Lower leg skin (tissue), 4 donors: Measurements from ENCODE around the gene KIF26B. TPM values are rescaled to one million over a fixed set of nuclear protein-coding genes. Genes with fewer than 3 reads are reported as not detected.

ENCODE experiments used
- DNase-seq, 2 donors: peaks; one replicate each; pipeline ENCODE4 v3.0.0-alpha.2; 2019; ENCODE audit warnings: low spot score in 2 of 2
- H3K4me3 ChIP-seq: fragments of 200-600 bp; sonication (generic); 2 replicates; pipeline ENCODE4 v1.5.1; 2017; ENCODE audit warnings: mild to moderate bottlenecking, low read depth; ENCODE audit not compliant: poor library complexity, severe bottlenecking
- CTCF ChIP-seq, 3 donors: fragments of 450-650 bp; IDR thresholded peaks; one replicate each; pipeline ENCODE4 v1.5.1; 2016; ENCODE audit warnings: antibody characterized with exemption in 3 of 3, mild to moderate bottlenecking in 3 of 3, moderate library complexity in 2 of 3
- POLR2A ChIP-seq, 2 donors: fragments of 450-650 bp; IDR thresholded peaks; one replicate each; pipeline ENCODE4 v1.6.1; 2016 to 2017; ENCODE audit warnings: antibody characterized with exemption in 2 of 2, mild to moderate bottlenecking in 1 of 2, moderate library complexity in 1 of 2
- WGBS, 2 donors: methylation state at CpG; one replicate each; pipeline ENCODE4 v1.1.5; 2018; 5-methylcytosine and 5-hydroxymethylcytosine counted together
- intact Hi-C: fragments of 100-400 bp; cut with DNase I; formaldehyde crosslinking; loops from one replicate; pipeline ENCODE4 v1.15.0; 2023; ENCODE audit warnings: low total_unique reads
- total RNA-seq, 4 donors: library from RNA; depleted of rRNA; stranded (reverse); fragments of >200 nt; gene quantifications; one replicate each; pipeline ENCODE4 v1.1.0, GENCODE V29; 2016

The KIF26B gene
- total RNA-seq, 4 donors from 2014 or later: 3.9 to 6.6 (median 5.7) TPM

GRCh38 chr1:245440922-245441321 lies 286.1 kb downstream of the KIF26B start:
- H3K4me3 ChIP-seq: no peak overlapping the region
- no peak for DNase-seq
- 39 to 42% methylated on average over 7 of the region's 7 CpGs for WGBS, 2 donors
- TF ChIP-seq POLR2A (IDR thresholded peaks at IDR 0.05): no peak
- TF ChIP-seq CTCF (IDR thresholded peaks at IDR 0.05): no peak
- intact Hi-C loops: no loop called here

DNA sequence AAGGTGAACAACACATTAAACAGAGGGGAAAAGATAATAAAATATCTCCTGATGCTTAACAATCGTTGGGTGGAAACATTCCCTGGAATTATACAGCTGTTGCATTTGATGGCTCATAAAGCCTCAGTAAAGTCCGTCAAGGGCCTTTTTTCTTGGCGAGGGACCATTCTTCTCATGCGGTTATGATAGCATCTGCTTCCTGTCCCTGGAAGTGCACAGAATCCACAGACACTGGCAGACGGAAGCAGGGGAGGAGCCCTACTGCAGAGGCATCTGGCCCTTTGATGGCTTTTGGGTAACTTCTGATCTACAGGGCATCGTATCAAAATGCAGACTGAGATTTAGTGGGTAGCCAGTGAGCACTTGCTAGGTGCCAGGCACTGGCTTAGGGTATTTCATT lies 286.9 kb downstream of the KIF26B start:
- TF ChIP-seq CTCF (IDR thresholded peaks at IDR 0.05) (no peak), POLR2A (IDR thresholded peaks at IDR 0.05) (no peak)
- WGBS, 2 donors: 27 to 28% methylated on average over 6 of the region's 6 CpGs
- H3K4me3 ChIP-seq: no peak overlapping the region
- no peak for DNase-seq
- intact Hi-C loops: no loop called here

DNA sequence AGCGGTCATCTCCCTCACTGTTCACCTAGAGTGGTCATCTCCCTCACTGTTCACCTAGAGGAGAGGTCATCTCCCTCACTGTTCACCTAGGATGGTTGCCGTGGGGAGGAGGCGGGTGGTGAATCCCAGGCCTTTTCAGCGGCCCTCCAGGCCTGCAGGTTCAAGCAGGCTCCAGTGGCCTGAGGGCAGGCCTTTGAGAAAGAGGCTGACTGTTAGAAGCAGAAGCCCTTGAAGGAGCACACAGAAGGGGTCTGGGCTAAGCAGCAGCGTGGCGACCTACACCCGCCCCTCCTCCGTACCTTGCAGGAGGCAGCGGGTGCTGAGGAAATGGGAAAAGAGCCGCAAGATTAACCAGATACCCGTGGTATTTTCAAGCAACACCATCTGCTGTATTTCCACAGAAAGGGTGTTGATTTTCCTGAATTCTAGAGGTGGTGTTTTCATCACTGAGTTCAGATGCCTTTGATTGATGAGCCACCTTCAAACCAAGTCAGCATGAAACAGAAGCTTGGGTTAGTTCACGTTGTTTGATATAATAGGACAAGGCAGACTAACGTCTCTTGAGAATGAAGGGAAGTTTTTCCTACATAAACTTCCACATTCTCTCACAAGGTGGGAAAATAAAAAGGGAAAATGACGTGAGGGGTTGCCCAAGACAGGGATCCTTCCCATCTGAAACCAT lies 289.5 kb downstream of the KIF26B start:
- no peak for TF ChIP-seq CTCF (IDR thresholded peaks at IDR 0.05)
- TF ChIP-seq POLR2A (IDR thresholded peaks at IDR 0.05): no peak
- no peak overlapping the region for H3K4me3 ChIP-seq
- intact Hi-C loops: no loop called here
- 77 to 82% methylated on average over 14 of the region's 14 CpGs for WGBS, 2 donors
- no peak for DNase-seq

DNA sequence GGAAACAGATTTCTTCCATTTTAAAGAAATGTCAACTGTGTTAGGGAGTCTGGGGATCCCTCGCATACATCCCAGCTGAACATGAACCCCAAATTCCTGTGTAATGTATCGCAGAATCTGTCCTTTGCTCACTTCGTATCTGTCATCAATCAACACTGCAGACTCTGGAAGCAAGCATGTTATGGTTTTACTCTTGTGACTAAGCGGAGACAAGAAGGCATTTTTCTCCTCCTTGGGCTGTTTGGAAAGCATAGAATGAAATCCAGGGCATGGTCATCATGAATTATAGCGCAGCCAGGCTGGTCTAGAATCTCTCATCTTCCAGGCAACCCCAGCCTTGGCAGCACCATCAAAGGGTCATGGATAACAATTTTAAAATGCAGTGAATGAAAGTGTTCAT lies 290.2 kb downstream of the KIF26B start:
- no peak overlapping the region for H3K4me3 ChIP-seq

DNA sequence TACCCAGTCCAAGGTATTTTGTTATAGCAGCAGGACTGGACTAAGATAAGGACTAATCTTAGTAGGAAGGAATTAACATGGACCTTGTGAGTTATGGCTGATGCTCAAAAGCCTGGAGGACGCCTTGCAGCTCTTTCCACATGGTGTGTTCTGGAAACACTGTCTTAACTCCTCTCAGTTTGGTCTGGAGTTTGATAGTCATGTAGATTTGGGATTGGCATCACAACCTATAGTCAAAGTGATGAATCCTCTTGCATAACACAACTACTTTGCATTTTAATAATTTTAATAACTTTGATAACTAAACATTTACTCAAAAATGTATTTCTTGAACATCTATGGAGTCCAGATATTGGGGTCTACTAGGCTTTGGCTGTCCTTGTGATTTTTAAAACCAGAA lies 293.7 kb downstream of the KIF26B start:
- no peak overlapping the region for H3K4me3 ChIP-seq
- DNase-seq: no peak
- TF ChIP-seq CTCF (IDR thresholded peaks at IDR 0.05) (no peak), POLR2A (IDR thresholded peaks at IDR 0.05) (no peak)
- intact Hi-C loops: no loop called here
- 79 to 81% methylated on average over 1 of the region's 1 CpG for WGBS, 2 donors

More for the DNA sequence above, 290.2 kb downstream of the KIF26B start:
- DNase-seq: no peak
- intact Hi-C loops: no loop called here
- TF ChIP-seq POLR2A (IDR thresholded peaks at IDR 0.05) (no peak), CTCF (IDR thresholded peaks at IDR 0.05) (no peak)
- WGBS, 2 donors: 65 to 80% methylated on average over 5 of the region's 5 CpGs

DNA sequence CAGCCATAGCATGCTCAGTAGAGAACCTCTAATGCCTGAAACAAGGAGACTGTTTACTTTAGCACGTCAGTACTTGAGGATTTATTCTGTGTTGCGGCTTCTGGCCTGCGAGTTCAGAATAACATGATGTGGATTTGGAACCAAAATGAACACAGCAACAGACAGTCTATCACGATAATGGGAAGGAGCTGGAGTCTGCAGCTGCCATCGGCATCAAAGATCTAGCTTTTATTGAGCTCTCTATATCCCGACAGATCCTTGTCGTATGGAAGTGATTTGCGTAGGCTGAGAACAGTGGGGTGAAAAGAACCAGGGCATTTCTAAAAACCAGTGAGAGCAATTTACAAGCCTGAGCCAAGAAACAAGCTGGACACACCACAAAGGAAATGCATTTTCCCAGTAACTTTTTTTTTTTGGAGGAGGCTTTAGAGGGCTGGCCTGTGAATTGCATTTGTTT lies 294.2 kb downstream of the KIF26B start:
- WGBS, 2 donors: 48 to 57% methylated on average over 8 of the region's 8 CpGs
- H3K4me3 ChIP-seq: no peak overlapping the region
- DNase-seq: no peak
- intact Hi-C loops: no loop called here
- TF ChIP-seq POLR2A (IDR thresholded peaks at IDR 0.05): no peak
